Activated effector memory CD4-positive, alpha-beta T cell treated with anti-CD3 and anti-CD28 coated beads, Interleukin-2, amount 50 U/mL, for 16 hours (primary cell): Measurements from ENCODE around the gene EIF5AL1.
"Not testable (repeated sequence)": the region's sequence is repeated elsewhere in the genome, so short reads cannot be mapped to it uniquely, and the experiment has no call there.

Experiments used
- DNase-seq: peaks from one replicate; pipeline ENCODE4 v3.0.0-alpha.2; 2020

Gene EIF5AL1

DNA sequence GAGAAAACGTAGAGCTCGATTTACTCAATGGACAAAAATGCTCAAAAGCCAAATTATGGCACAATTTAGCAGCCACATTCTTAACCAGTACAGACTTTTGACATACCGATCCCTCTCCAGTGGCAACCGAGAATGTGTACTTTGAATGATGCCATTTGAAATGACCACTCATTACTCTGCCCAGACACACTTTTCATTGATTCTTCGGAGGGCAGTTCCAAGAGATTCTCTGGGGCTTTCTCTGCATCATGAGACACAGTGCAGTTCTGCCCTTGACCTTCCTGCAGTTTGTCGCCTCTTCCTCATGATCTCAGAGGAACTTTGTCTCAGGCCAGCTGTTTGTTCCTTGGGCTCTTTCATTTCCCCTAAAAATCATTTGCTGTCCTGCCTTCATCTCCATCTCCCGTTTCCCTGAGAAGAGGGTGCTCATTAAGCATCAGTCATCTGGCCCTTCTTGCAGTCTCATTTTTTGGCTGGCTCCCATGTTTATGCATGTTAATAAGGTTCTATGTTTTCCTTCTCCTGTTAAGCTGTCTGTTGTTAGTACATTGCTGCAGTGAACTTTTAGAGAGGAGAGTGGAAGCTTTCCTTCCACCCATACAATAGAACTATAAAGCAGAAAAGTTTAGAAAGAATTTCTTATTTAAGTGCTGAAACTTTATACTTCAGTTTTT, 4.3 kb downstream of the EIF5AL1 start:
- not testable (repeated sequence) for DNase-seq

- not testable (repeated sequence) for DNase-seq
Observed at GRCh38 chr10:79517567-79517966, 5.2 kb downstream of the EIF5AL1 start.

GRCh38 chr10:79521751-79522150, 9.4 kb downstream of the EIF5AL1 start:
- DNase-seq, result not testable (repeated sequence)

- not testable (repeated sequence) for DNase-seq
Observed at GRCh38 chr10:79522464-79522863, 10.1 kb downstream of the EIF5AL1 start.

- DNase-seq, result not testable (repeated sequence)
Observed at GRCh38 chr10:79523157-79523853, 11.0 kb downstream of the EIF5AL1 start.

- not testable (repeated sequence) for DNase-seq
Observed at GRCh38 chr10:79525049-79525710, 12.8 kb downstream of the EIF5AL1 start.

- not testable (repeated sequence) for DNase-seq
Observed at GRCh38 chr10:79528261-79528660, 15.9 kb downstream of the EIF5AL1 start.

DNA sequence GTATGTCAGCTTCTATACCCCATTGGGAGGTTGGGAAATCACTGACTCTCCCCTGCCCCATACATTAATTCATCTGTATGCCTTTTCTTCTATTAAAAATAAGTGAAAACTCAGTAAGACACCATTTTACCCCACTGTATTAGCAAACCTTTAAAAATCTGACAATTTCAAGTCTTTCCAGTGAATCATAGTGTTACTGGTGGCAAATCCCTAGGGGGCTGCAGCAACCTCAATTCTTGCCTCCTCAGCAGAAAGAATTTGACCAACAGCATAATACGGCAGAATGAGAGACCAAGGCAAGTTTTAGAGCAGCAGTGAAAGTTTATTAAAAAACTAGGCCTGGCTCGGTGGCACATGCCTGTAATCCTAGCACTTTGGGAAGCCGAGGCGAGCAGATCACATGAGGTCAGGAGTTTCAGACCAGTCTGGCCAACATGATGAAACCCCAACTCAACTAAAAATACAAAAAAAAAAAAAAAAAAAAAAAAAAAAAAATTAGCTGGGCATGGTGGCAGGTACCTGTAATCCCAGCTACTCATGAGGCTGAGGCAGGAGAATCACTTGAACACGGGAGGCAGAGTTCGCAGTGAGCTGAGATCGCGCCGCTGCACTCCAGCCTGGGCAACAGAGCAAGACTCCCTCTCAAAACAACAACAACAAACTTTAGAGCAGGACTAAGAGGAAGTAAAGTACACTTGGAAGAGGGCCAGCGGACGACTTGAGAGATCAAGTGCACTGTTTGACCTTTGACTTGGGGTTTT, 21.0 kb downstream of the EIF5AL1 start:
- DNase-seq, result not testable (repeated sequence)

- not testable (repeated sequence) for DNase-seq
Observed at GRCh38 chr10:79533903-79534175, 21.5 kb downstream of the EIF5AL1 start.

GRCh38 chr10:79538311-79538710, 26.0 kb downstream of the EIF5AL1 start:
- not testable (repeated sequence) for DNase-seq

- not testable (repeated sequence) for DNase-seq
Observed at GRCh38 chr10:79540930-79541329, 28.6 kb downstream of the EIF5AL1 start.

- DNase-seq, result no peak
Observed at GRCh38 chr10:79542626-79543025, 30.3 kb downstream of the EIF5AL1 start.

GRCh38 chr10:79544408-79544807, 32.1 kb downstream of the EIF5AL1 start:
- DNase-seq, result not testable (repeated sequence)

DNA sequence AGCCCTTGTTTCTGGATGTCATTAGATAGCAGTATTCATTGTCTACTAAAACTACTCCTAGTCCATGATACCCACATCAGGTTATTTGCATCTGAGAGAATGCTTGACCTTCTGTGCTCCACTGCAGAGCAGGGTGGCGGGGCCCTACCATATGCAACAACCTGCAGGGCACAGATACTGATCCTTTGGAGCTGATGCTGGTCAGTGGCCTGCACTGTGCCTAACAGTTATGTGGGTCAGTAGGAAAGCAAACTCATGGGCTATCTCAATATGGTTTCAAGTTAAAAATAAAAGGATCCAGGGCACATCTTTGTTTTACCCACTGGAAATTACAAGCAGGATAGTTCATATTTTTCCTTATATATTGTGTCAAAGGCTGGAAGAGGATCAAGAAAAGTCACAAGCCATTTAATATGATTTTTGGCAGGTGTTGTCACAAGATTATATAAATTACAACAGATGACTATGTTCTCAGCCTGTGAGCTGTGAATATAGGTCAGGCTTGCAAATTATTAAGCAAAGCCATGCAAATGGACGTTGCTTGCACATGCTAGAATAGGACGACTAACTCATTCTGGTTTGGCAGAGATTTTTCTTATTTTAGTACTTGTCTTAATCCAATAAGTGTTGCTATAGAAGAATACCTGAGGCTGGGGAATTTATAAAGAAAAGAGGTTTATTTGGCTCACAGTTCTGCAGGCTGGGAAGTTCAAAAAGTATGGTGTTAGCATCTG, 32.8 kb downstream of the EIF5AL1 start:
- not testable (repeated sequence) for DNase-seq

- DNase-seq, result not testable (repeated sequence)
Observed at GRCh38 chr10:79547128-79547527, 34.8 kb downstream of the EIF5AL1 start.

GRCh38 chr10:79547973-79548372, 35.6 kb downstream of the EIF5AL1 start:
- DNase-seq, result no peak

- no peak for DNase-seq
Observed at GRCh38 chr10:79552143-79552542, 39.8 kb downstream of the EIF5AL1 start.

GRCh38 chr10:79555354-79556309, 43.3 kb downstream of the EIF5AL1 start:
- DNase-seq, result no peak

DNA sequence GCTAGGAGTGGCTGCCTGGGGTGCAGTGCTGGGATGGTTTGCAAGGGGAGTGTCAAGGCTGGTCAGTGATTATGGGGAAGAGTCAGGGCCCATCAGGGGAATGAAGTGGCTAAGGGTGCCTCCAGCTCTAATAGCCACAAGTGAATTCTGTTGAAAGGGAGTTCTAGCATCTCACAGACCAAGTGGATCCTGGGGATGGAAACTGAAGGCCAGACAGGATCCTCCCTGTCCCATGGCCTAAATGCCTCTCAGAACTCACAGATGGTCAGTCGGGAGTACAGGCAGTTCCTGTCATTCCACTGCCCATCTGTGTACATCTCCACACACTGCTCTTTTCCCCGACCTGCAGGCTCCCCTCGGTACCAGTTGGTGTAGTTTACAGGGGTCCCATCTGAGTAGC, 44.6 kb downstream of the EIF5AL1 start:
- not testable (repeated sequence) for DNase-seq

DNA sequence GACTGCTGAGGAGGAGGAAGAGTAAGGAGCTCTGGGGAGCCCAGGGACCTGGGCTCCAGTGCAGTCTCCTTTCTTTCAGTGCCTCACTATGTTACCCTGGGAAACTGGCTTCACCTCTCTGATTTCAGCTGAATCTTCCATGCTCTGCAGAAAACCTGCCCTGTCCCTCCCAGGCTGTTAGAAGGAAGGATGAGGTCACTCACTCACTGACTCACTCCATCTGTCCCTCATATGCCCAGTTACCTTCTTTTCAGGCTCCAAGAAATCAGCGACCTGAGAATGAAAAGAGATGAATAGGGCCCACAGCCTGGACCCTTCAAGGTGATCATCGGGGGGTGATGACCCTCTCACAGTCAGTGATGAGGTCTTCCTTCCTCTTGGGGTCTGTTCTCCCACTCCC, 47.4 kb downstream of the EIF5AL1 start:
- no peak for DNase-seq

- no peak for DNase-seq
Observed at GRCh38 chr10:79560160-79560709, 47.9 kb downstream of the EIF5AL1 start, which contains the start of gene SFTPA2. TSS of gene SFTPA2 (minus strand) at chr10:79560407. CDS start at chr10:79559483, 924 bp downstream.
